Omental fat pad (tissue), 4 donors: ENCODE data around the gene BANF2. TPM values are rescaled to one million over a fixed set of nuclear protein-coding genes. Genes with fewer than 3 reads are reported as not detected.
"Not testable (repeated sequence)": the region's sequence is repeated elsewhere in the genome, so short reads cannot be mapped to it uniquely, and the experiment has no call there.

ENCODE experiments used
- ATAC-seq: fragments of 150-250 bp; one replicate; pipeline ENCODE4 v1.9.1; 2016; ENCODE audit warnings: mild to moderate bottlenecking, moderate library complexity; ENCODE audit not compliant: low FRiP score
- DNase-seq: peaks from one replicate; pipeline ENCODE4 v3.0.0-alpha.2; 2019; ENCODE audit warnings: low spot score
- CTCF ChIP-seq, 3 donors: fragments of 450-650 bp; IDR thresholded peaks; one replicate each; pipeline ENCODE4 v1.5.1; 2016 to 2017; ENCODE audit warnings: antibody characterized with exemption in 3 of 3, mild to moderate bottlenecking in 3 of 3, moderate library complexity in 2 of 3
- total RNA-seq, 4 donors: library from RNA; depleted of rRNA; stranded (reverse); fragments of >200 nt; gene quantifications; one replicate each; pipeline ENCODE4 v1.1.0, GENCODE V29; 2016

BANF2 gene
- total RNA-seq, 4 donors from 2014 or later = not detected

GRCh38 chr20:17700637-17701036 lies 871 bp downstream of the BANF2 start:
- ATAC-seq (no peak), DNase-seq (no peak)
- TF ChIP-seq CTCF (IDR thresholded peaks at IDR 0.05) = no peak

GRCh38 chr20:17701826-17702225 lies 2.1 kb downstream of the BANF2 start:
- TF ChIP-seq CTCF (IDR thresholded peaks at IDR 0.05) = no peak

GRCh38 chr20:17704589-17705317 lies 5.0 kb downstream of the BANF2 start:
- TF ChIP-seq CTCF (IDR thresholded peaks at IDR 0.05) = no peak
- ATAC-seq (no peak), DNase-seq (no peak)

More at GRCh38 chr20:17701826-17702225, 2.1 kb downstream of the BANF2 start:
- DNase-seq = no peak
- no peak for ATAC-seq

GRCh38 chr20:17705916-17706315 lies 6.2 kb downstream of the BANF2 start:
- DNase-seq = no peak
- no peak for ATAC-seq
- TF ChIP-seq CTCF (IDR thresholded peaks at IDR 0.05) = no peak

- no peak for DNase-seq
- no peak for ATAC-seq
- no peak for TF ChIP-seq CTCF (IDR thresholded peaks at IDR 0.05)
Measured at GRCh38 chr20:17706632-17707031, 6.9 kb downstream of the BANF2 start.

GRCh38 chr20:17707951-17708350 lies 8.2 kb downstream of the BANF2 start:
- DNase-seq = not testable (repeated sequence)

GRCh38 chr20:17708675-17709360 lies 9.1 kb downstream of the BANF2 start:
- TF ChIP-seq CTCF (IDR thresholded peaks at IDR 0.05) = no peak
- DNase-seq = no peak
- no peak for ATAC-seq

More at GRCh38 chr20:17707951-17708350, 8.2 kb downstream of the BANF2 start:
- not testable (repeated sequence) for ATAC-seq
